Body of pancreas (tissue), 4 donors: ENCODE results near the gene A2M.

Experiments used
- POLR2A ChIP-seq, 3 donors: fragments of 450-650 bp; IDR thresholded peaks; one replicate each; pipeline ENCODE4 v1.6.1; 2016; ENCODE audit warnings: antibody characterized with exemption in 3 of 3, mild to moderate bottlenecking in 2 of 3
- TF ChIP-seq, protein P1 (sequence below), 7 experiments: fragments of 450-650 bp in 4 of 7; fragments of 200-600 bp in 3 of 7; sonication (generic) in 3 of 7; IDR thresholded peaks; one replicate each; pipeline ENCODE4 v1.5.1; 2016 to 2019; ENCODE audit warnings: antibody characterized with exemption in 7 of 7

DNA sequence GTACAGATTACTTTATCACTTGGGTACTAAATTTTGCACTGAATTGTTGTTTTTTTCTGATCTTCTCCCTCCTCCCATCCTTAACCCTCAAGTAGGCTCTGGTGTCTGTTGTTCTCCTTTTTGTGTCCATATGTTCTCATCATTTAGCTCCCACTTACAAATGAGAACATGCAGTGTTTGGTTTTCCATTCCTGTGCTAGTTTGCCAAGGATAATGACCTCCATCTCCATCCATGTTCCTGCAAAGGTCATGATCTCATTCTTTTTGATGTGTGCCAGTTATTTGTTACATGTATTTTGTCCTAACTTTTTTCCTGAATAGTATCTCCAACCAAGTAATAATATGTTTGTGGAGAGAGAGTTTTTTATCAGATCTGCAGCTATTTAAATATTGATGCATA, 44.2 kb downstream of the A2M start:
- TF ChIP-seq, protein P1, sequence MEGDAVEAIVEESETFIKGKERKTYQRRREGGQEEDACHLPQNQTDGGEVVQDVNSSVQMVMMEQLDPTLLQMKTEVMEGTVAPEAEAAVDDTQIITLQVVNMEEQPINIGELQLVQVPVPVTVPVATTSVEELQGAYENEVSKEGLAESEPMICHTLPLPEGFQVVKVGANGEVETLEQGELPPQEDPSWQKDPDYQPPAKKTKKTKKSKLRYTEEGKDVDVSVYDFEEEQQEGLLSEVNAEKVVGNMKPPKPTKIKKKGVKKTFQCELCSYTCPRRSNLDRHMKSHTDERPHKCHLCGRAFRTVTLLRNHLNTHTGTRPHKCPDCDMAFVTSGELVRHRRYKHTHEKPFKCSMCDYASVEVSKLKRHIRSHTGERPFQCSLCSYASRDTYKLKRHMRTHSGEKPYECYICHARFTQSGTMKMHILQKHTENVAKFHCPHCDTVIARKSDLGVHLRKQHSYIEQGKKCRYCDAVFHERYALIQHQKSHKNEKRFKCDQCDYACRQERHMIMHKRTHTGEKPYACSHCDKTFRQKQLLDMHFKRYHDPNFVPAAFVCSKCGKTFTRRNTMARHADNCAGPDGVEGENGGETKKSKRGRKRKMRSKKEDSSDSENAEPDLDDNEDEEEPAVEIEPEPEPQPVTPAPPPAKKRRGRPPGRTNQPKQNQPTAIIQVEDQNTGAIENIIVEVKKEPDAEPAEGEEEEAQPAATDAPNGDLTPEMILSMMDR (IDR thresholded peaks at IDR 0.05): no peak
- no peak for TF ChIP-seq POLR2A (IDR thresholded peaks at IDR 0.05)
